DOHH2 (cell line): ENCODE measurements around the gene TRIM14.

ENCODE experiments used
- H3F3A ChIP-seq: fragments of 200-600 bp; sonication (generic), shearing (Covaris generic); 2 replicates; pipeline ENCODE4 v1.6.0; 2016; ENCODE audit warnings: antibody characterized with exemption, mild to moderate bottlenecking; ENCODE audit not compliant: control insufficient read depth, insufficient read depth
- H3K27ac ChIP-seq: fragments of 200-600 bp; sonication (generic); 2 replicates; pipeline ENCODE4 v1.5.1; 2014; ENCODE audit warnings: low read depth, mild to moderate bottlenecking, low read length, moderate library complexity
- H3K27me3 ChIP-seq: fragments of 200-600 bp; sonication (generic); 2 replicates; pipeline ENCODE4 v1.6.1; 2014; ENCODE audit warnings: mild to moderate bottlenecking, low read length, mixed read lengths; ENCODE audit not compliant: control insufficient read depth
- H3K36me3 ChIP-seq: fragments of 200-600 bp; sonication (generic); 2 replicates; pipeline ENCODE4 v1.6.1; 2014; ENCODE audit warnings: mild to moderate bottlenecking, low read length, moderate library complexity, mixed read lengths; ENCODE audit not compliant: control insufficient read depth
- H3K4me1 ChIP-seq: fragments of 200-600 bp; sonication (generic); 2 replicates; pipeline ENCODE4 v1.6.1; 2014; ENCODE audit warnings: mild to moderate bottlenecking, low read length, mixed read lengths; ENCODE audit not compliant: control insufficient read depth
- H3K4me2 ChIP-seq: fragments of 200-600 bp; sonication (generic); 2 replicates; pipeline ENCODE4 v1.6.0; 2014; ENCODE audit warnings: mild to moderate bottlenecking, low read length, moderate library complexity
- H3K4me3 ChIP-seq: fragments of 200-600 bp; sonication (generic); 2 replicates; pipeline ENCODE4 v1.5.1; 2014; ENCODE audit warnings: mild to moderate bottlenecking, low read length, mixed read lengths
- H3K79me2 ChIP-seq: fragments of 200-600 bp; sonication (generic); 2 replicates; pipeline ENCODE4 v1.6.1; 2014; ENCODE audit warnings: mild to moderate bottlenecking, low read length, mixed read lengths; ENCODE audit not compliant: control insufficient read depth
- H3K9me2 ChIP-seq: fragments of 200-600 bp; sonication (generic); replicated peaks from 2 replicates; pipeline ENCODE4 v1.6.1; 2014; ENCODE audit warnings: mild to moderate bottlenecking, low read length, mixed read lengths; ENCODE audit not compliant: control insufficient read depth
- H3K9me3 ChIP-seq: fragments of 200-600 bp; sonication (generic); 2 replicates; pipeline ENCODE4 v1.6.1; 2014; ENCODE audit warnings: antibody characterized with exemption, low read length, mixed read lengths; ENCODE audit not compliant: control insufficient read depth, insufficient read depth
- H4K20me1 ChIP-seq: fragments of 200-600 bp; sonication (generic); 2 replicates; pipeline ENCODE4 v1.6.0; 2014; ENCODE audit warnings: low read depth, mild to moderate bottlenecking, antibody characterized with exemption, low read length, moderate library complexity; ENCODE audit not compliant: control insufficient read depth, insufficient read depth
- CTCF ChIP-seq: fragments of 200-600 bp; sonication (generic); IDR thresholded peaks from one replicate; pipeline ENCODE4 v1.5.1; 2014; ENCODE audit warnings: antibody characterized with exemption, mild to moderate bottlenecking, low read depth, low read length; ENCODE audit not compliant: poor library complexity, severe bottlenecking
- EZH2phosphoT487 ChIP-seq: fragments of 200-600 bp; sonication (generic); IDR thresholded peaks from 2 replicates; pipeline ENCODE4 v1.6.1; 2017; ENCODE audit warnings: borderline replicate concordance, mild to moderate bottlenecking, antibody characterized with exemption, low read length, moderate library complexity, mixed read lengths

TRIM14 gene

DNA sequence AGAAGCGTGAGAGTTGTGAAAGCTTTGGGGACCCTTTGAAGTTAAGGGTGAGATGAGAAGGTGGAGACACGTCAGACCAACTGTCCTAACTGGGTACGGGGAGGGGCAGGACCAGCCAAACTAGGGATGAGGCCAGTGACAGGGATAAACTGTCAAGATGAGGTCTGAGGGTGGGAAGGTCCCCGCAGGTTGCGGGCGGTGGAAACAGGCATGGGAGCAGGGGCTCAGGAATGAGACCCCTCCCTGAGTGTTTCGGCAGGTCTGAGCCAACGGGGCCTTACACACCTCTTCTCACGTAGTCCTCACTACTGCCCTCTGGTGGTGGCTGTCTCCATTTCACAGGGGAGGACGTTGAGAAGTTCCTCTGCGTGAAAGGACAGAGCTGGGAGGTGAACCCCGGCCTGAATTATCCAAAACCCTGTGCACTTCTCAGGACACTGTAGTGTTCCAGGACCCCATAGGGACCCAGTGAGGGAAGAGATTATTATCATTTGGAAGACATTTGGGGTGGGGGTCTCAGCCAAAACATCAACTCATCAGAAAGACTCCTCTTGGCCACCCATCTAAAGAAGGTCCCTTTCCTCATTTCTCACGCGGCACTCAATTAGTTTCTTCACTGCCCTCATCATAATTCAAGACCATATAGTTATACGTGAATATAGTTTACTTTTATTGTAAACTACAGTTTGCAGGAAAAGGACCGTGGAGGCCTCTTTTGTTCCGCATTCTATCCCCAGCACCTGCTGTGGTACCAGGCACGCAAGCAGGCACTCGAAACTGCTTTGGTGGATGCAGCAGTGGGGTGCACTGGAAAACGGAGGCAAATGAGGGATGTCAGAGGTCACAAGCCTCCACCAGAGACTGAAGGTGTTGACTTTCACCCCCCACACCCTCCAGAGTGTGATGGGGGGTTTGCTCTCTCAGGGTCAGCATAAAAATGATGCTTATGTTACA is 84.2 kb downstream of the TRIM14 start:
- Histone ChIP-seq H3K4me3 (peak overlapping the region; percentile 57), H3K27me3 (no peaks in the 10 kb centered on the region), H3K4me1 (peaks cover 100% of the 10 kb centered on the region), H3K9me2 (no peaks in the 10 kb centered on the region), H4K20me1 (no peaks in the 10 kb centered on the region), H3K4me2 (peak overlapping the region; percentile 64), H3F3A (peaks cover 44% of the 10 kb centered on the region), H3K9me3 (no peaks in the 10 kb centered on the region), H3K36me3 (no peaks in the 10 kb centered on the region), H3K27ac (peak overlapping the region; percentile 93), H3K79me2 (no peaks in the 10 kb centered on the region)
- peak; percentile 82 for TF ChIP-seq CTCF
- no peak for TF ChIP-seq EZH2phosphoT487

- peak overlapping the region; percentile 57 for H3K4me3 ChIP-seq
- no peaks in the 10 kb centered on the region for H3K9me3 ChIP-seq
- H3F3A ChIP-seq: peaks cover 30% of the 10 kb centered on the region
- H3K27me3 ChIP-seq: no peaks in the 10 kb centered on the region
- no peaks in the 10 kb centered on the region for H3K36me3 ChIP-seq
- H3K27ac ChIP-seq: peak overlapping the region; percentile 93
- no peaks in the 10 kb centered on the region for H3K79me2 ChIP-seq
- H3K4me1 ChIP-seq: peaks cover 89% of the 10 kb centered on the region
- H3K4me2 ChIP-seq: peak overlapping the region; percentile 63
- no peaks in the 10 kb centered on the region for H3K9me2 ChIP-seq
- no peak for TF ChIP-seq CTCF
- TF ChIP-seq EZH2phosphoT487: no peak
- no peaks in the 10 kb centered on the region for H4K20me1 ChIP-seq
Observed at GRCh38 chr9:98031935-98032334, 87.1 kb downstream of the TRIM14 start.

- peaks cover 81% of the 10 kb centered on the region for H3K4me1 ChIP-seq
- H3K27ac ChIP-seq: peak overlapping the region; percentile 93
- H3K9me3 ChIP-seq: no peaks in the 10 kb centered on the region
- no peaks in the 10 kb centered on the region for H3K27me3 ChIP-seq
- no peaks in the 10 kb centered on the region for H4K20me1 ChIP-seq
- H3K4me2 ChIP-seq: peak overlapping the region; percentile 63
- peak overlapping the region; percentile 57 for H3K4me3 ChIP-seq
- no peaks in the 10 kb centered on the region for H3K79me2 ChIP-seq
- TF ChIP-seq CTCF: no peak
- no peak for TF ChIP-seq EZH2phosphoT487
- H3K9me2 ChIP-seq: no peaks in the 10 kb centered on the region
- H3K36me3 ChIP-seq: no peaks in the 10 kb centered on the region
- peaks cover 32% of the 10 kb centered on the region for H3F3A ChIP-seq
Observed at GRCh38 chr9:98031169-98031568, 87.9 kb downstream of the TRIM14 start.
